Gastrocnemius medialis (tissue), 4 donors: ENCODE data around the gene COG7.

ENCODE experiments used
- POLR2A ChIP-seq, 2 donors: fragments of 450-650 bp; IDR thresholded peaks; one replicate each; pipeline ENCODE4 v1.6.1; 2017; ENCODE audit warnings: antibody characterized with exemption in 2 of 2, mild to moderate bottlenecking in 2 of 2, moderate library complexity in 2 of 2
- TF ChIP-seq, protein P1 (sequence below), 5 experiments: fragments of 450-650 bp in 3 of 5; fragments of 200-600 bp in 2 of 5; sonication (generic) in 2 of 5; IDR thresholded peaks in 4 of 5; conservative IDR thresholded peaks in 1 of 5; 1 replicate in 4 of 5; 2 replicates in 1 of 5; pipeline ENCODE4 v1.5.1; 2016 to 2019; ENCODE audit warnings: antibody characterized with exemption in 5 of 5, mild to moderate bottlenecking in 3 of 5, moderate library complexity in 3 of 5

DNA sequence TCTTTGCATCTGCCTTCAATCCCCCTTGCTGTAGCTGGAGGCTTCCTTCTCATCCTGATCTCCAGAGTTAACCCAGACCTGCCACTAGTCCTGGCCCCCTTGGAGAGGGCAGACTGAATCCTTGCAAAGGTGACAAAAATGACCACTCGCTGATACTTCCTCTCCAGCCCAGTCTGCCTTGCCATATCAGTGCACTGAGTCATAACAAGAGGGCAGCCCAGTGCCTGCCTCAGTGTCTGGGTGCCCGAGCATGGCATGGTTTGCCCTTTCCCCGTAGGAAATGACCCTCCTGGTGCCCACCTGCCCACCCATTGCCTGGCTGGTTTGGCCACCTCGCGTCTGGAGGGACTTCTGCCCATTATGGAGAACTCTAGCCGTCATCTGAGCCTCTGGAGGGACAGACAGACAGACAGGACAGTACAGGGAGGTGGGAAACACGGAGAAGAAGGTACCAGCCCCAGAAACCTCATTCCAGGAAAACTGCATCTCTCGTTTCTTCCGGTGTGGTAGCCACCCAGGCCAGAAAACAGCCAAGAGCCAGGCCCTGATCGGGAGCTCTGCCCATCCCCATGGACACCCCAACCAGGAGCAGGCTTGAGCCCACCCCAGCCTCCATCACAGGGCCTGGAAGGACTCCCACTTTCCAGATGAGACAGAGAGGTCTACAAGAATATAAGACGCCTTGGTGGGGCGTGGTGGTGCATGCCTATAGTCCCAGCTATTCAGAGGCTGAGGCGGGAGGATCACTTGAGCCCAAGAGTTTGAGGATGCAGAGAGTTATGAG, 79.4 kb downstream of the COG7 start:
- TF ChIP-seq, protein P1, sequence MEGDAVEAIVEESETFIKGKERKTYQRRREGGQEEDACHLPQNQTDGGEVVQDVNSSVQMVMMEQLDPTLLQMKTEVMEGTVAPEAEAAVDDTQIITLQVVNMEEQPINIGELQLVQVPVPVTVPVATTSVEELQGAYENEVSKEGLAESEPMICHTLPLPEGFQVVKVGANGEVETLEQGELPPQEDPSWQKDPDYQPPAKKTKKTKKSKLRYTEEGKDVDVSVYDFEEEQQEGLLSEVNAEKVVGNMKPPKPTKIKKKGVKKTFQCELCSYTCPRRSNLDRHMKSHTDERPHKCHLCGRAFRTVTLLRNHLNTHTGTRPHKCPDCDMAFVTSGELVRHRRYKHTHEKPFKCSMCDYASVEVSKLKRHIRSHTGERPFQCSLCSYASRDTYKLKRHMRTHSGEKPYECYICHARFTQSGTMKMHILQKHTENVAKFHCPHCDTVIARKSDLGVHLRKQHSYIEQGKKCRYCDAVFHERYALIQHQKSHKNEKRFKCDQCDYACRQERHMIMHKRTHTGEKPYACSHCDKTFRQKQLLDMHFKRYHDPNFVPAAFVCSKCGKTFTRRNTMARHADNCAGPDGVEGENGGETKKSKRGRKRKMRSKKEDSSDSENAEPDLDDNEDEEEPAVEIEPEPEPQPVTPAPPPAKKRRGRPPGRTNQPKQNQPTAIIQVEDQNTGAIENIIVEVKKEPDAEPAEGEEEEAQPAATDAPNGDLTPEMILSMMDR (IDR thresholded peaks at IDR 0.05 in 4 of 5, conservative IDR thresholded peaks at IDR 0.05 in 1 of 5): no peak
- no peak for TF ChIP-seq POLR2A (IDR thresholded peaks at IDR 0.05)
